ENCODE measurements around the gene USP28.

- TF ChIP-seq POLR2AphosphoS5 (IDR thresholded peaks at IDR 0.05; ENCODE audit: low read depth, low read length), result no peak
- no peak for TF ChIP-seq POLR2A (IDR thresholded peaks at IDR 0.05; ENCODE audit: low read depth, low read length)
Observed at GRCh38 chr11:113802621-113803020, 72.8 kb downstream of the USP28 start.
